Psoas muscle (tissue), 8 donors: ENCODE measurements around the gene LAMA3. TPM values are rescaled to one million over a fixed set of nuclear protein-coding genes. Genes with fewer than 3 reads are reported as not detected.

Experiments used
- ATAC-seq, 4 donors: fragments of 200-7000 bp; cut with Tn5 transposase; one replicate each; pipeline ENCODE4 v1.9.1; 2020; ENCODE audit warnings: moderate library complexity in 3 of 4, mild to moderate bottlenecking in 2 of 4
- DNase-seq, 2 donors: peaks; one replicate each; pipeline ENCODE4 v3.0.0-alpha.2; 2020
- H3K27ac ChIP-seq: fragments of 200-600 bp; one replicate; pipeline ENCODE4 v1.8.0; 2022
- H3K27me3 ChIP-seq, 3 donors: fragments of 200-600 bp in 1 of 3; one replicate each; pipeline versions ENCODE4 v1.6.1 to v1.8.0; 2013 to 2022; ENCODE audit warnings: low read length in 2 of 3, mild to moderate bottlenecking in 2 of 3, moderate library complexity in 1 of 3; ENCODE audit not compliant: insufficient read depth in 3 of 3
- H3K36me3 ChIP-seq, 2 donors: fragments of 200-600 bp in 1 of 2; one replicate each; pipeline versions ENCODE4 v1.6.1 to v1.8.0; 2013 to 2022; ENCODE audit warnings: low read depth in 1 of 2, mild to moderate bottlenecking in 1 of 2, moderate library complexity in 1 of 2; ENCODE audit not compliant: insufficient read depth in 1 of 2
- H3K4me1 ChIP-seq: fragments of 200-600 bp; one replicate; pipeline ENCODE4 v1.8.0; 2022
- H3K4me3 ChIP-seq: fragments of 200-600 bp; one replicate; pipeline ENCODE4 v1.8.0; 2022; ENCODE audit warnings: mild to moderate bottlenecking
- H3K9me3 ChIP-seq: fragments of 200-600 bp; one replicate; pipeline ENCODE4 v1.8.0; 2022
- CTCF ChIP-seq: fragments of 200-600 bp; IDR thresholded peaks from one replicate; pipeline ENCODE4 v1.8.0; 2022; ENCODE audit warnings: antibody characterized with exemption
- WGBS, 3 donors: extraction: QIAGEN DNeasy Blood & Tissue Kit; methylation state at CpG; one replicate each; pipeline versions ENCODE4 v1.1.6 to v1.1.7; 2013; 5-methylcytosine and 5-hydroxymethylcytosine counted together
- intact Hi-C, 2 donors: fragments of 100-400 bp; cut with DNase I; formaldehyde crosslinking; loops; one replicate each; pipeline versions ENCODE4 v1.11.0 to v1.14.2; 2022
- polyA plus RNA-seq, 3 donors: library from polyadenylated mRNA; stranded (reverse); fragments of 200-250 nt; gene quantifications; one replicate each; pipeline ENCODE4 v1.2.3, GENCODE V29; 2013
- total RNA-seq, 4 donors: library from RNA; stranded (reverse); fragmentation: NEBNext Ultra II Directional in 2 of 4; extraction: Animal tissue kit (Norgen Biotek cat#: 25700) in 2 of 4; gene quantifications; one replicate each; pipeline versions ENCODE4 v1.2.1 to v1.2.4, GENCODE V29; 2021 to 2023
- donor health status: healthy with polysubstance abuse.
- donor health status: DM: no; HTN: no; CAD: no; lungs with moderate emphysema.
- donor health status: Bipolar disorder and iron deficiency.
- donor health status: healthy.
- donor health status: DM: yes; HTN: yes; CAD: no.
- donor health status: DM: no; HTN: no; CAD: no.
- donor health status: DM: no; HTN: no; CAD: no.
- donor health status: DM: yes; HTN: yes; CAD: no.

The LAMA3 gene
- total and polyA plus RNA-seq, 7 donors = 0.49 to 4.2 (median 1.8) TPM

GRCh38 chr18:23859466-23860336 is 170.4 kb downstream of the LAMA3 start:
- no peak for TF ChIP-seq CTCF
- DNase-seq (no peak), ATAC-seq (no peak)
- WGBS, 3 donors = 87 to 94% (median 92%) methylated on average over 3 of the region's 3 CpGs
- no peaks in the 10 kb centered on the region for H3K36me3 ChIP-seq
- no peak overlapping the region for H3K27ac ChIP-seq
- no peaks in the 10 kb centered on the region for H3K27me3 ChIP-seq
- intact Hi-C loops = no loop called here
- no peak overlapping the region for H3K4me3 ChIP-seq
- no peaks in the 10 kb centered on the region for H3K4me1 ChIP-seq
- no peaks in the 10 kb centered on the region for H3K9me3 ChIP-seq

- ATAC-seq (no peak), DNase-seq (no peak)
- Histone ChIP-seq H3K27me3 (no peaks in the 10 kb centered on the region), H3K27ac (no peak overlapping the region), H3K4me3 (no peak overlapping the region), H3K9me3 (no peaks in the 10 kb centered on the region), H3K36me3 (no peaks in the 10 kb centered on the region), H3K4me1 (no peaks in the 10 kb centered on the region)
- no peak for TF ChIP-seq CTCF
- 82 to 84% (median 83%) methylated on average over 6 of the region's 6 CpGs for WGBS, 3 donors
- intact Hi-C loops = no loop called here
Observed at GRCh38 chr18:23861326-23861725, 172.1 kb downstream of the LAMA3 start.

- no peak for TF ChIP-seq CTCF
- Histone ChIP-seq H3K27me3 (no peaks in the 10 kb centered on the region), H3K36me3 (no peaks in the 10 kb centered on the region), H3K4me3 (no peak overlapping the region), H3K4me1 (no peaks in the 10 kb centered on the region), H3K9me3 (no peaks in the 10 kb centered on the region), H3K27ac (no peak overlapping the region)
- ATAC-seq (no peak), DNase-seq (no peak)
- WGBS, 3 donors = 53 to 65% (median 55%) methylated on average over 6 of the region's 6 CpGs
- intact Hi-C loops = no loop called here
Observed at GRCh38 chr18:23861805-23862470, 172.7 kb downstream of the LAMA3 start.

GRCh38 chr18:23864624-23865023 is 175.4 kb downstream of the LAMA3 start:
- no peaks in the 10 kb centered on the region for H3K4me1 ChIP-seq
- H3K27ac ChIP-seq = no peak overlapping the region
- no peak for TF ChIP-seq CTCF
- no peak for ATAC-seq
- no peak overlapping the region for H3K4me3 ChIP-seq
- no peaks in the 10 kb centered on the region for H3K27me3 ChIP-seq
- H3K36me3 ChIP-seq = no peaks in the 10 kb centered on the region
- H3K9me3 ChIP-seq = no peaks in the 10 kb centered on the region
- DNase-seq = no peak
- WGBS, 3 donors = 91 to 92% (median 92%) methylated on average over 4 of the region's 4 CpGs
- intact Hi-C loops = no loop called here
